Measurements from ENCODE around the gene CREB3L4.
"Not testable (repeated sequence)": the region's sequence is repeated elsewhere in the genome, so short reads cannot be mapped to it uniquely, and the experiment has no call there.

CREB3L4 gene

DNA sequence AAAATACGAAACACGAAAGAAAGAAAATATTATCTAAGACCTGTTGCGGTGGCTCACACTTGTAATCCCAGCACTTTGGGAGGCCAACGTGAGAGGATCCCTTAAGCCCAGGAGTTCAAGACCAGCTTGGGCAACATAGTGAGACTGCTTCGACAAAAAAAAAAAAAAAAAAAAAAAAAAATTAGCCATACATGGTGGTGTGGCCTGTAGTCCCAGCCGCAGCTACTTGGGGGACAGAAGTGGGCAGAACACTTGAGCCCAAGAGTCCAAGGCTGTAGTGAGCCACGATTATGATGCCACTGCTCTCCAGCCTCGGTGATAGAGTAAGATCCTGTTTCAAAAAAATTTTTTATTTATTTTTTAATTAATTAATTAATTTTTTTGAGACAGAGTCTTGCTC lies 19.9 kb downstream of the CREB3L4 start:
- DNase-seq: no peak

DNA sequence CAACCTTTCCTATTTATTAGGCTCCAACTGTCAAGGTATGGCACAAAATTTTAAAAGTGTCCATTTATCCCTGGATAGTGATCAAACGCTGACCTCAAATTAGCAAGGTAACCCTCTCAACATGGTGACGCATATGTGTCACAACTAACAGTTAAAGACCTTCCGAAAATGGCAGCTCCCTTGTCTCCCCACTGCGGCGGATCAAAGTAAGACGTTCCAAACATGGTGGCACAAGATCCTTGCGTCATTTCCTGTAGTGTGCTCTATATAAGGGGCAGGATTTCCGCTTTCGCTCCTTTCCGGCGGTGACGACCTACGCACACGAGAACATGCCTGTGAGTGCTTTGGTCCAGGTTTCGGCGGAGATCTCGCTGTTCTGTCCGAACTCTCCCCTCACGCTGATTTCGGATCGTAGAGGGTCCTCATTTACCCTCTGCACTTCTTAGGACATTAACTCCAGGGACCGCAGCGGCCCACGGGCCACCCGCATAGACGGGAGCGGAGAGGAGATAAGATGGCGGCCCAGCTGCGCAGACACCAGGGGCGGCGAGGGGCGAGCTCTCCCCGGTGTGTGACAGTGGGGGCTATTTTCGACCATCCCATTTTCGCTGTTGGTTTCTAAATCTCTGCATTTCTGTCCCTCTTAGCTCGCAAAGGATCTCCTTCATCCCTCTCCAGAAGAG lies 22.9 kb downstream of the CREB3L4 start, which contains the start of gene RPS27:
RPS27 (plus strand) TSS at position 295 of the 683 bp plus-strand sequence; CDS start at position 330, 35 bp downstream.
- DNase-seq: peak; percentile 98

DNA sequence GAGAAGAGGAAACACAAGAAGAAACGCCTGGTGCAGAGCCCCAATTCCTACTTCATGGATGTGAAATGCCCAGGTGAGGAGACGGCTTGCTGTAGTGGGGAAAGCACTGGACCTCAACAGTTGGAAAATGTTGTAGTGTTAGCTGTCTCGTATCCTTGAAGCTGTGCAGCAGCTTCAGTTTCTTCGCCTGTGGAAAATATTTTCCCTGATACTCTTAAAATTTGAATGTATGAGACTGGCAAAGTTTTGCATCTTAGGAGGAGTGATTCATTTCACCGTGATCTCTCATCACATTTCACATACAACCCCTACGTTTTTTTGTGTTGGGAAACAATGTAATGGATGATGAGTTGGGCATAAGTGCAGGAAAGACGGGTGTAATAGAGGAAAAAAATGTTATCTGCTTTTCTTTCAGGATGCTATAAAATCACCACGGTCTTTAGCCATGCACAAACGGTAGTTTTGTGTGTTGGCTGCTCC lies 23.5 kb downstream of the CREB3L4 start:
- peak; percentile 50 for DNase-seq

DNA sequence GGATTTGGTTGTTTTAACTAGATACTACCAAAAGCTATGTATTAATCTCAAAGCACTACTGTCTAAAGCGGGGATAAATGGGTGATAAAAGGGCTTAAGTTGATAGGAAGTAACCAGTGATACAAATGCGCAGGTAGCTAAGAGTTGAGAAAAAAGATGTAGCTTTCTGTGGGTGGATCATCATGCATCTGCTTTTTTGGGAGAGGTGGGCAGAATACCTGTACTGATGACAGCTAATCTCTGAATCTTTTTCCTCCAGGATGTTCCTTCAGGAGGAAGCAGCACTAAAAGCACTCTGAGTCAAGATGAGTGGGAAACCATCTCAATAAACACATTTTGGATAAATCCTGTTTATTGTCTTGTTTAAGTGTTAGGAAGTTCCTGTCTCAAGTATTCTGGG lies 24.1 kb downstream of the CREB3L4 start:
- DNase-seq: no peak

DNA sequence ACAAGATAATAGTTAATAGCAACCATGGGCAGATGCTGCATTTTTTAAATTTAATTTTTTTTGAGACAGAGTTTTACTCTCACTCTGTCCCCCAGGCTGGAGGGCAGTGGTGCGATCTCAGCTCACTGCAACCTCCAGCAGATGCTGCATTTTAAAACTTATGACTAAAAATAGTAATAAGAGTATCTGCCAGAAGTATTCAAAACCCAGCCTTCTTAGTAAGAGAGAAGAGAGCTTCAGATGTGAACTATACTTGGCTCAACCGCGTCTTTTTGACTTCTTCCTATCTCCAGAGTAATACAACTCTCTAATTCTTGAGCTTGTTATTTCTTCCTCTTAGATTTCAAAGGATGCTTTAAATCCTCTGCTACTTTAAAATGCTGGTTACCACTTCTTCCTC lies 27.5 kb downstream of the CREB3L4 start:
- no peak for DNase-seq

DNA sequence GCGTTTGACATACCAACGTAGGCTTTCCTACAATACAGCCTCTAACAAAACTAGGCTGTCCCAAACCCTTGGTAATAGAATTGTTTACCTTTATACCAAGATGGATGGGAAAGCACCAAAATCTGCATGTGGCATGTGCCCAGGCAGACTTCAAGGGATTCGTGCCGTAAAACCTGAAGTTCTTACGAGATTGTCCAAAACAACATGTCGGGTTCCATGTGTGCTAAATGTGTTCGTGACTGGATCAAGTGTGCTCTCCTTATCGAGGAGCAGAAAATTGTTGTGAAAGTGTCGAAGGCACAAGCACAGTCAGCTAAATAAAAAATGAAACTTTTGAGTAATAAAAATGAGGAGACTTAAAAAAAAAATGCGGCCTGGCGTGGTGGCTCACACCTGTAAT lies 27.9 kb downstream of the CREB3L4 start:
- no peak for DNase-seq

DNA sequence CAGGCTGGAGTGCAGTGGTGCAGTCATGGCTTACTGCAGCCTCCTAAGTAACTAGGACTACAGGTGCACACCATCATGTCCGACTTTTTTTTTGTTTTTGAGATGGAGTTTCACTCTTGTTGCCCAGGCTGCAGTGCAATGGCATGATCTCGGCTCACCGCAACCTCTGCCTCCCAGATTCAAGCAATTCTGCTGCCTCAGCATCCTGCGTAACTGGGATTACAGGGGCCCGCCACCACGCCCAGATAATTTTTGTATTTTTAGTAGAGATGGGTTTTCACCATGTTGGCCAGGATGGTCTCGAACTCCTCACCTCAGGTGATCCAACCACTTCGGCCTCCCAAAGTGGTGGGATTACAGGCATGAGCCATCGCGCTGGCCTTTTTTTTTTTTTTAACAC lies 29.2 kb downstream of the CREB3L4 start:
- not testable (repeated sequence) for DNase-seq

DNA sequence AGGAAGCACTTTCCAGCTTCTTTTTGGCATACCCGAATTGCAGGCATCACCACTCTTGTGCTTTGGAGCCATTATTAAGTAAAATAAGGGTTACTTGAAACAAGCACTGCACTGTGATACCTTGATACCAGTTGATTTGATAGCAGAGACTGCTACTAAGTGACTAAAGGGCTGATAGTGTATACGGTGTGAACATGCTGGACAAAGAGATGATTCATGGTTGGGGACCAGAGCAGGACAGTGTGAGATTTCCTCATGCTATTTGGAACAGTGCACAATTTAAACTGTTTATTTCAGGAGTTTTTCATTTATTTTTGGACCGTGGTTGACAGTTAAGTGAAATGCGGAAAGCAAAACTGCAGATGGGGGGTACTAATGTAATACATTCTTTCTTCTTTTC lies 32.7 kb downstream of the CREB3L4 start:
- no peak for DNase-seq

DNA sequence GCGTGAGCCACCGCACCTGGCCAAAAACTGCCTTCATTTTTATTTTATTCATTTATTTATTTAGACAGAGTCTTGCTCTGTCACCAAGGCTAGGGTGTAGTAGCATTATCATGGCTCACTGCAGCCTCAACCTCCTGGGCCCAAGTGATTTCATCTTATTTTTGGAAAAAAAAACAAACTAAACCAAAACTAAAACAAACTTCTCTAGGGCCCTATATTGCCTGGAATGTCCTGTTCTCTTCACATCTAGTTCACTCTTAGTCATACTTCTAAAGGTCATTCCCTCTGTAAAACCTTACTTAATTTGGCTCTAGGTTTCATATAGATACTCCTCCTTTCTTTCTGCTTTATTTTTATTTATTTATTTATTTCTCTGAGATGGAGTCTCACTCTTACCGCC lies 38.4 kb downstream of the CREB3L4 start:
- peak; percentile 45 for DNase-seq

DNA sequence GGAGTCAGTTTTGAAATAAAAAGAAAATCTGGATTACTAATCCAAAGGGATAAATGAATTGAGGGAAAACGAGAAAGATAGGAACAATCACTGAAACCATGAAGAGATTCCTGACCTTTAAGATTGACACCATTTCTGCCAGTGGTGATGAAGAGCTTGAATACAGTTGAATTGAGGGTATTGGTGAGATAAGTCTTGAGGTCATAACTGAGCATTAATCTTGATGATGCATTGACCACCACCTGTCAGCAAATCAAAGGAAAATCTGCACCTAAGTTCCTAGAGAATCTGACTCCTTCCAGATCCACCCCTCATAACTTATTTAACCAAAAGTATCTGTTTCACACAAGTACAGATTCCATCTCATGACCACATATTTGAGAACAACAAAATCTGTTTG lies 44.4 kb downstream of the CREB3L4 start:
- DNase-seq: no peak

DNA sequence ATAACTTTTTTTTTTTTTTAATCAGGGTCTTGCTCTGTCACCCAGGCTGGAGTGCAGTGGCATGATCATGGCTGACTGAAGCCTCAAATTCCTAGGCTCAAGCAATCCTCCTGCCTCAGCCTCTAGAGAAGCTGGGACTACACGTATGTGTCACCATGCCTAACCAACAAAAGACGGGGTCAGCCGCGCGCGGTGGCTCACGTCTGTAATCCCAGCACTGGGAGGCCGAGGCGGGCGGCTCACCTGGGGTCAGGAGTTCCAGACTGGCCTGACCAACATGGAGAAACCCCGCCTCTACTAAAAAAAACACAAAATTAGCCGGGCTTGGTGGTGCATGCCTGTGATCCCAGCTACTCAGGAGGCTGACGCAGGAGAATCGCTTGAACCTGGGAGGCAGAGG lies 44.8 kb downstream of the CREB3L4 start:
- DNase-seq: not testable (repeated sequence)

DNA sequence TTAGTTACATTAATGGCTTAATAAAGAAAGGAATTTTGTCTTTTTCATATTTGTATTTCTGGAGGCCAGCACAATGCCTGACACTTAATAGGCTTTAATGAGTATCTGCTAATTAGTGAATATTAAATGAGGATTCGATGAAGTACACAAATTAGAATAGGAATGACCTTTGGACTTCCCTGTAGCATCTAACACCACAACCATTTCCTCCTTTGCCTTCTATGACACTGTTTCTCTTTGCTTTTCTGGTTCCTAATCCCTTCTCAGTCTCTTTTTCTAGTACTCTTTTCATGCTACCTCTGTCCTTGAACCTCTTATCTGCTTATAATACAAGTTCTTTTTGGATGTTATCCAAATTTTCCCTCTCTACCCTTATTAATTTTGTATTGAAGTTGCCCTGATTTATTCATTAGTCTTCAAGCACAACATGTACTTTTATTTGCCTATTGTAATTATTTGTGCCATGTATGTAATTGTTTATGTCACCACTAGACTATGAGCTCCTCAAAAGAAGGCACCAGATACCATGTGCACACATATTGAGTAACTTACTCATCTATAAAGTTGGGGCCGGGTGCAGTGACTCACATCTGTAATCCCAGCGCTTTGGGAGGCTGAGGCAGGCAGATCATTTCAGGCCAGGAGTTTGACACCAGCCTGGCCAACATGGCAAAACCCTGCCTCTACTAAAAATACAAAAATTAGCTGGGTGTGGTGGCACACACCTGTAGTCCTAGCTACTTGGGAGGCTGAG lies 46.6 kb downstream of the CREB3L4 start:
- DNase-seq: no peak

DNA sequence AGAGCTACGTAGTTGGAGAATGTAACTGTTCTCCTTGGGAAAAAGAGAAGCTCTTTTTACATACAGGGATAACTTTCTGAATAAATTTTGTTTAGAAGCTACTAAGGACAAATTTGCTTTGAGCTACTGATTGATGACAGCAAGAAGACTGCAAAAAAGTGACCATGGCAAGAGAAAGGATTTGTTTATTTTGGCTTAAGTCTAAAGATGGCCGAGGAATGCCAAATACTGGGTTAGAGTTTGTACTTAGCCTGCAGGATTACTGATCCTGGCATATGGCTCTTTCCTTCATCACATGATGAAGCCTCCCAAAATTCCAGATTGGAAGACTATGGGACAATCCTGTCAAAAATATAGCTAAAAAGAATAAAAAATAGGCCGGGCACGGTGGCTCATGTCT lies 51.6 kb downstream of the CREB3L4 start:
- no peak for DNase-seq

DNA sequence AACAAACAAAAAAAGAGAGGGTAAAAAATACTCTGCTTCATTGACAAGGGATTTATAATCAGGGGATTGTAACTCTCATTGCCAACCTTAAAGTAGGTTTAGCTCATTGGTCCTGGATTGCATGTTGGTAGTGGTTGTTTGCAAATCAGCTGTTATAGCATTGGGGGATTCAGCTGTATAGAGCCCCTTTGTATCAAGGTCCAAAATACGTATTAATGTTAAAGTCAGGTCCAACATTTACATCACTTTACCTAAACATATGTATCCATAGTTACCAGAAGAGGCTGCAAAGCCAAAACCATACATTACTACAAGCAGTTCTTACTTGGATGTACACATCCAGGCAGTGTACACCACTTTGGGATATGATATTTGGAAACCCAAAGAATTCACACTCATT lies 52.2 kb downstream of the CREB3L4 start:
- no peak for DNase-seq

Data from suppressor macrophage treated with lipopolysaccharide for 4 hours (primary cell).